ENCODE data around the gene WDR87. TPM values are rescaled to one million over a fixed set of nuclear protein-coding genes. Genes with fewer than 3 reads are reported as not detected.

Gene WDR87
- total and polyA plus RNA-seq, 2 of the 4 experiments (the other 2 are of a cell fraction): not detected

DNA sequence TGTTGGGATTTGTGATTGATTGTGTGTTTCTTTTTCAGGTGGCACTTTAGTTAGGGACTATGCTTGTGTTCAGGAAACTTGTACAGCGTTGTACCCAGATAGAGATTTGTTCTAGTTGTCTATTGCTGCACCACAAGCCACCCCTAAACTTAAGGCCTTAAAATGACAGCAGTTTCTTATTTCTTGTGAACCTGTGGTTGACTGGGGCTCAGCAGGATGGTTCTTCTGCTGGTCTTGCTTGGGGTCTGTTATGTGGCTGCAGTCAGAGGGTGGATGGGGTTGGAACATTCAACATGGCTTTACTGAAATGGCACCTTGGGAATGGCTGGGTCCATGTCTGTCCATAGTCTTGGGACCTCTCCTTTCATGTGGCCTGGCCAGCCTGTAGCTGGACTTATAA is 28.9 kb upstream of the WDR87 start:
- no peak overlapping the region for H2BK120ac ChIP-seq (ENCODE audit: low read depth, low read length)
- H3K9me3 ChIP-seq (ENCODE audit: control insufficient read depth, insufficient read depth, low read length): peaks cover 12% of the 10 kb centered on the region
- peaks cover 11% of the 10 kb centered on the region for H3K4me1 ChIP-seq (ENCODE audit: control insufficient read depth, insufficient read depth, low read length)
- BruUV-seq (replicated peaks): no TSS peak
- no peak overlapping the region for H3K18ac ChIP-seq (ENCODE audit: low read depth, low read length)
- H2AK9ac ChIP-seq (replicated peaks; ENCODE audit: low read depth, low read length, poor library complexity): no peak overlapping the region
- in situ Hi-C loops (cut with MboI; ENCODE audit: low sequenced_read_pairs): no loop called here
- intact Hi-C loops (cut with micrococcal nuclease): no loop called here
- no peak overlapping the region for H3K4me2 ChIP-seq (ENCODE audit: low read depth, low read length)
- no peak overlapping the region for H3K4me3 ChIP-seq (ENCODE audit: insufficient read depth, low read depth, low read length)
- no peak overlapping the region for H2AK5ac ChIP-seq (ENCODE audit: low read depth, low read length)
- H3K23ac ChIP-seq (ENCODE audit: low read depth, low read length): no peak overlapping the region
- ChIA-PET POLR2A (ENCODE audit: unreplicated experiment) (no interaction called here), CTCF (no interaction called here)
- H3K79me1 ChIP-seq (ENCODE audit: low read depth in 1 of 2, low read length in 2 of 2): peaks cover 55 to 88% of the 10 kb centered on the region in 2 experiments
- dilution Hi-C loops (cut with HindIII; ENCODE audit: low sequenced_read_pairs, unreplicated experiment): no loop called here
- H2AFZ ChIP-seq (replicated peaks; ENCODE audit: low read length, poor library complexity): no peak overlapping the region
- H3K9ac ChIP-seq (ENCODE audit: low read depth, low read length): no peak overlapping the region
- peaks cover 8% of the 10 kb centered on the region for H3K9me1 ChIP-seq (ENCODE audit: insufficient read depth, low read length)
- no peak overlapping the region for H4K5ac ChIP-seq (ENCODE audit: low read depth, low read length)
- H3K27me3 ChIP-seq (ENCODE audit: control insufficient read depth, insufficient read depth, low read length): no peaks in the 10 kb centered on the region
- no peak overlapping the region for H3K56ac ChIP-seq (ENCODE audit: extremely low read depth, insufficient read depth, low read length)
- no peak overlapping the region for H2BK15ac ChIP-seq (ENCODE audit: low read depth, low read length)
- H4K8ac ChIP-seq (ENCODE audit: low read depth in 2 of 2, low read length in 2 of 2): no peak overlapping the region
- no peak overlapping the region for H4K91ac ChIP-seq (ENCODE audit: insufficient read depth, low read depth, low read length)
- no CpG with 5 or more reads among the region's 1 CpG for WGBS, 2 experiments (ENCODE audit: extremely low coverage in 2 of 2, insufficient read length in 1 of 2)
- H2BK20ac ChIP-seq (ENCODE audit: low read depth, low read length): no peak overlapping the region
- no peak overlapping the region for H3K14ac ChIP-seq (replicated peaks; ENCODE audit: low read depth, low read length)
- no peak overlapping the region for H3K4ac ChIP-seq (ENCODE audit: low read depth, low read length)
- H3K27ac ChIP-seq (ENCODE audit: insufficient read depth, low read length): no peak overlapping the region
- no peak for DNase-seq
- peaks cover 24% of the 10 kb centered on the region for H4K20me1 ChIP-seq (ENCODE audit: insufficient read depth, low read length)
- TF ChIP-seq MAFK (IDR thresholded peaks at IDR 0.05; ENCODE audit: low read depth, low read length) (no peak), SMC3 (IDR thresholded peaks at IDR 0.05; ENCODE audit: low read depth, low read length) (no peak), RAD21 (IDR thresholded peaks at IDR 0.05; ENCODE audit: low read length) (no peak), CEBPB (IDR thresholded peaks at IDR 0.05; ENCODE audit: low read depth, low read length) (no peak), RFX5 (IDR thresholded peaks at IDR 0.05; ENCODE audit: low read depth, low read length) (no peak), MXI1 (IDR thresholded peaks at IDR 0.05; ENCODE audit: borderline replicate concordance, low read depth, low read length) (no peak), BHLHE40 (IDR thresholded peaks at IDR 0.05; ENCODE audit: low read depth, low read length) (no peak), POLR2A (IDR thresholded peaks at IDR 0.05; ENCODE audit: low read depth, low read length) (no peak), RCOR1 (IDR thresholded peaks at IDR 0.05; ENCODE audit: insufficient replicate concordance, low read length) (no peak), FOS (IDR thresholded peaks at IDR 0.05; ENCODE audit: low read depth, low read length) (no peak)
- TF ChIP-seq, protein P1, sequence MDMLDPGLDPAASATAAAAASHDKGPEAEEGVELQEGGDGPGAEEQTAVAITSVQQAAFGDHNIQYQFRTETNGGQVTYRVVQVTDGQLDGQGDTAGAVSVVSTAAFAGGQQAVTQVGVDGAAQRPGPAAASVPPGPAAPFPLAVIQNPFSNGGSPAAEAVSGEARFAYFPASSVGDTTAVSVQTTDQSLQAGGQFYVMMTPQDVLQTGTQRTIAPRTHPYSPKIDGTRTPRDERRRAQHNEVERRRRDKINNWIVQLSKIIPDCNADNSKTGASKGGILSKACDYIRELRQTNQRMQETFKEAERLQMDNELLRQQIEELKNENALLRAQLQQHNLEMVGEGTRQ (IDR thresholded peaks at IDR 0.05; ENCODE audit: low read depth, low read length): no peak
- H3K36me3 ChIP-seq (ENCODE audit: control insufficient read depth, insufficient read depth, low read length): peaks cover 1% of the 10 kb centered on the region; the same call in 1 of the 2 replicates
- no peak overlapping the region for H2BK5ac ChIP-seq (ENCODE audit: low read depth, low read length, poor library complexity, severe bottlenecking)
- ATAC-seq (ENCODE audit: low read depth): no peak

Data from IMR-90 (cell line).